ENCODE measurements around the gene HMOX2.

- TF ChIP-seq CTCF (IDR thresholded peaks at IDR 0.05) (no peak), POLR2AphosphoS5 (IDR thresholded peaks at IDR 0.05) (no peak), EP300 (IDR thresholded peaks at IDR 0.05; ENCODE audit: low read depth) (no peak), POLR2A (IDR thresholded peaks at IDR 0.05) (no peak)
Observed at GRCh38 chr16:4437366-4437765, 38.8 kb upstream of the HMOX2 start.

Data from transverse colon (tissue), 4 donors.